Activated CD8-positive, alpha-beta T cell treated with anti-CD3 and anti-CD28 coated beads for 36 hours (primary cell): ENCODE results near the gene COPE. TPM values are rescaled to one million over a fixed set of nuclear protein-coding genes. Genes with fewer than 3 reads are reported as not detected.

Source experiments
- ATAC-seq: fragments of 200-7000 bp; cut with Tn5 transposase; one replicate; pipeline ENCODE4 v1.10.0; 2021; ENCODE audit warnings: mild to moderate bottlenecking, moderate library complexity
- CTCF ChIA-PET: fragments of 350-600 bp; sonication (Branson Sonifier 250); formaldehyde crosslinking; loops from one replicate; lab custom pipeline; 2021; ENCODE audit warnings: antibody characterized with exemption; lab: Charles Lee
- POLR2A ChIA-PET: fragments of 350-600 bp; sonication (Branson Sonifier 250); formaldehyde crosslinking; loops from one replicate; lab custom pipeline; 2021; ENCODE audit warnings: antibody characterized with exemption; lab: Charles Lee
- DNase-seq: peaks from one replicate; pipeline ENCODE4 v3.0.0-alpha.2; 2020
- H3K27ac Mint-ChIP-seq: one replicate; pipeline ENCODE4 v1.8.0; 2021; ENCODE audit warnings: mild to moderate bottlenecking, mixed read lengths
- H3K27me3 Mint-ChIP-seq: one replicate; pipeline ENCODE4 v1.8.0; 2021; ENCODE audit warnings: mixed read lengths
- H3K36me3 Mint-ChIP-seq: one replicate; pipeline ENCODE4 v1.8.0; 2021; ENCODE audit warnings: low read depth, mixed read lengths
- H3K4me1 Mint-ChIP-seq: one replicate; pipeline ENCODE4 v1.8.0; 2021; ENCODE audit warnings: low read depth, mixed read lengths
- H3K4me3 Mint-ChIP-seq: one replicate; pipeline ENCODE4 v1.8.0; 2021; ENCODE audit warnings: mild to moderate bottlenecking, moderate library complexity, mixed read lengths
- H3K9me3 Mint-ChIP-seq: one replicate; pipeline ENCODE4 v1.8.0; 2021; ENCODE audit warnings: mixed read lengths
- CTCF ChIP-seq: fragments of 200-600 bp; IDR thresholded peaks from one replicate; pipeline ENCODE4 v1.8.0; 2022; ENCODE audit warnings: antibody characterized with exemption, mild to moderate bottlenecking
- intact Hi-C: fragments of 100-400 bp; cut with micrococcal nuclease; formaldehyde crosslinking; loops from one replicate; pipeline ENCODE4 v1.10.0; 2022
- total RNA-seq, 2 experiments: library from RNA; stranded (reverse); gene quantifications; one replicate each; pipeline ENCODE4 v1.2.3, GENCODE V29; 2021

Gene COPE
- total RNA-seq, 2 experiments from 2014 or later = 179 to 183 TPM

- ChIA-PET POLR2A (interaction anchor here (0.8 kb wide), 1 partner anchor 30 kb away, joined by 3 read pairs; the partner anchor contains the start of gene UPF1), CTCF (no interaction called here)
- Mint-ChIP-seq H3K27me3 (no peaks in the 10 kb centered on the region), H3K27ac (no peak overlapping the region), H3K9me3 (no peaks in the 10 kb centered on the region), H3K36me3 (peaks cover 44% of the 10 kb centered on the region), H3K4me1 (no peaks in the 10 kb centered on the region), H3K4me3 (no peak overlapping the region)
- intact Hi-C loops = no loop called here
- no peak for DNase-seq
- TF ChIP-seq CTCF = no peak
- no peak for ATAC-seq
Observed at GRCh38 chr19:18861917-18862316, 57.3 kb downstream of the COPE start.

GRCh38 chr19:18861235-18861634 is 58.0 kb downstream of the COPE start:
- ChIA-PET CTCF (interaction anchor here (1.0 kb wide), 1 partner anchor 14 kb away, joined by 3 read pairs; no protein-coding TSS in a partner anchor), POLR2A (interaction anchor here (0.8 kb wide), 1 partner anchor 29 kb away, joined by 3 read pairs; the partner anchor contains the start of gene UPF1)
- Mint-ChIP-seq H3K4me3 (no peak overlapping the region), H3K4me1 (no peaks in the 10 kb centered on the region), H3K27ac (no peak overlapping the region), H3K9me3 (no peaks in the 10 kb centered on the region), H3K36me3 (peaks cover 49% of the 10 kb centered on the region), H3K27me3 (no peaks in the 10 kb centered on the region)
- intact Hi-C loops = no loop called here
- no peak for TF ChIP-seq CTCF
- no peak for ATAC-seq
- DNase-seq = no peak

- H3K9me3 Mint-ChIP-seq = no peaks in the 10 kb centered on the region
- no peak overlapping the region for H3K27ac Mint-ChIP-seq
- CTCF ChIA-PET = interaction anchor here (1.0 kb wide), 1 partner anchor 14 kb away, joined by 3 read pairs; no protein-coding TSS in a partner anchor
Observed at GRCh38 chr19:18860725-18861124, 58.5 kb downstream of the COPE start.

DNA sequence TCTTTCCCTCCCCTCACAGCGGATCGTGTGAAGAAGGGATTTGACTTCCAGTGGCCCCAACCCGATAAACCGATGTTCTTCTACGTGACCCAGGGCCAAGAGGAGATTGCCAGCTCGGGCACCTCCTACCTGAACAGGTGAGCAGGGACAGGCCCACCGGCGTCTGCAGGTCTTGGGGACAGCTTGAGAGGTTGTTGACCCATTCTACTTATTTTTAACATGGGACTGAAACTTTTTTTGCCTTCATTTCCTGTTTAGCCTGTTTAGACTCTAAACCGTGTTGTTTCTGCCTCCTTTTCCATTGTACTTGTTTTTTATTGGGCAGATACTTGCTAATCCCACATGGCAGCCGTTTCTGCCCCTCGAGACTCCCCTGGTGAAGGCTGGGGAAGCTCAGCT is 58.9 kb downstream of the COPE start:
- ATAC-seq = no peak
- Mint-ChIP-seq H3K36me3 (peaks cover 52% of the 10 kb centered on the region), H3K9me3 (no peaks in the 10 kb centered on the region), H3K27me3 (no peaks in the 10 kb centered on the region), H3K4me3 (no peak overlapping the region), H3K4me1 (no peaks in the 10 kb centered on the region), H3K27ac (no peak overlapping the region)
- POLR2A ChIA-PET = no interaction called here
- CTCF ChIA-PET = interaction anchor here (1.0 to 6.0 kb wide), 2 partner anchors 13 to 15 kb away, joined by 3 to 35 read pairs; no protein-coding TSS in a partner anchor
- TF ChIP-seq CTCF = no peak
- intact Hi-C loops = no loop called here
- DNase-seq = no peak

More at GRCh38 chr19:18860725-18861124, 58.5 kb downstream of the COPE start:
- DNase-seq (no peak), ATAC-seq (no peak)
- Mint-ChIP-seq H3K4me1 (no peaks in the 10 kb centered on the region), H3K27me3 (no peaks in the 10 kb centered on the region), H3K36me3 (peaks cover 52% of the 10 kb centered on the region), H3K4me3 (no peak overlapping the region)
- no peak for TF ChIP-seq CTCF
- POLR2A ChIA-PET = no interaction called here
- intact Hi-C loops = no loop called here

- Mint-ChIP-seq H3K4me3 (no peak overlapping the region), H3K4me1 (no peaks in the 10 kb centered on the region), H3K9me3 (no peaks in the 10 kb centered on the region), H3K36me3 (peaks cover 50% of the 10 kb centered on the region), H3K27ac (no peak overlapping the region), H3K27me3 (no peaks in the 10 kb centered on the region)
- intact Hi-C loops = no loop called here
- TF ChIP-seq CTCF = no peak
- no peak for DNase-seq
- POLR2A ChIA-PET = interaction anchor here (1.2 kb wide), 1 partner anchor 28 kb away, joined by 3 read pairs; no protein-coding TSS in a partner anchor
- CTCF ChIA-PET = interaction anchor here (6.0 kb wide), 1 partner anchor 13 kb away, joined by 35 read pairs; no protein-coding TSS in a partner anchor
- ATAC-seq = no peak
Observed at GRCh38 chr19:18859676-18860301, 59.4 kb downstream of the COPE start.
